NCI-H146 treated with DMSO at 0.1 percent for 48 hours (cell line): ENCODE results near the gene HES1.
"Not testable (repeated sequence)": the region's sequence is repeated elsewhere in the genome, so short reads cannot be mapped to it uniquely, and the experiment has no call there.

ENCODE experiments used
- DNase-seq: peaks from one replicate; lab custom pipeline; 2025; ENCODE audit not compliant: unreplicated experiment; lab: John Stamatoyannopoulos, UW

HES1 gene

GRCh38 chr3:194139814-194140391 lies 4.0 kb downstream of the HES1 start:
- DNase-seq: no peak

DNA sequence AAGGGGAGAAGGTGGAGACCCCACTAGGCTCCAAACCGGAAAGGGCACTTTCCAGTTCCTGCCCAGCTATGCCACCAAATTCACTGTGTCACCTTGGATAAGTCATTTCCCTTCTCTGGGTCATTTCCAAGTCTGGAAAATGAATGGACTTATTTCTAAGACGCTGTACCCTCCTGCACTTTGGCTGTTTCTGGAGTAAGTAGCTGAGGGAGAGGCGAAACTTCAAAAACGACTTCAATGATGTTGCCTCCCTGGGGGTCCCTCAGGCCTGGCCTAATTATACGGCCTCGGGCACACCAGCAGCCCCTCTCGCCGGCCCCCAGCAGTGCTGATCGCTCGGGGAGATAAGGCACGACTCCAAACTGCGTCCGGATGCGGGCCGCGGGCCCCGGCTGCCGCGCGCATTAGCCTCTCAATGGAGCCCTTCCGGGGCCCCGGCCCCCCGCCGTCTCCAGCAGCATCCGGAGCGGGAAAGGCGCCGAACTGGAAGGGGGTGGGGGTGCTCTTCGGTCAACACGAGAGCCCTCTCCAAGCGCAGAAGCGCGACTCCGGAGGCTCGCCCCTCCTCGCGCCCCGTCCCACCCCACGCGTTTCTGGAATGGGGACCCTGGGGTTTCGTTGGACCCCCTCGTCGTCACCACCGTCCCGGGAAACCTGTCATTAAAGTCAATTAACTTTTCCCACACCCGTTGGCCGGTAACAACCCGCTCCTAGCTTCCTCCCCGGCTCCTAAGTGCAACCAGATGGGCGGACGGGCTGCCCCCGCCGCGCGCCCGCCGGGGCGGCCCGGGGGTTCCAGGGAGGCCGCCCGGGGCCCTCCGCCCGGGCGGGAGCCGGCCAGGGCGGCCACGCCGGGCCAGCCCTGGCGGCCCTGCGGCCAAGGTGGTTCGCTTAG lies 4.8 kb downstream of the HES1 start:
- peak; percentile 79 for DNase-seq

DNA sequence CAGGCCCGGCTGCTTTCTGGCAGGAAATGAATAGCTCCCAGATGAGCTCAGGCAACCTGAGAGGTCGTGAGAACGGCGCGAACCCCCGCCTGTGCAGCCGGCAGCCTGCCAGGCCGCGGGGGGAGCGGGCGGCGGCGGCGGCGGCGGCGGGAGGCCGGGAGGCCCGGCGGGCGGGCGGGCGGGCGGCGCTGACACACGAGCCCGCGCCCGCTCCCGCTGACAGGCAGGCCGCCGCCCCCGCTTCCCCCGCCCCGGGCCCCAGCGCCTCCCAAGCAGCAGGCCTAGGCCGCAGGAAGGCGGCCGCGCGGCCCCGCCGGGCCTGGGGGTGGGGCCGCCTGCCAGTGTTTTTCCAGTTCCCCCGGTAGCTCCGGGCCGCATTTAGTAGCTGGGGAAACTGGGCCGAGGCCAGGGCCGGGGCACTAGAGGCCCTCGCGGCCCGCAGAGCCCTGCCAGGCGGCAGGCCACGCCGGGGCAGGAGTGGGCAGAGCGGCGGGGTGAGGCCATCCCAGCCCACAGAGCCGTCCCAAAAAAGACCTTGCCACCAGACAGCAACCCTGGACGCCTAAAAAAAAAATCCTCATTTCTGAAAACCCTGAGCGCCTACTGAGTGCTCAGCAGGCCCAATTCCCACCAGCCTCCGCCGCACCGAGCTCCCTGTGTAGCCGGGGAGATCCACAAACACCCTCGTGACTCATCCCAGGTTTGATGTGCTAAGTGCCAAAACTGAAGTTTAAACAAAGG lies 5.6 kb downstream of the HES1 start:
- peak; percentile 94 for DNase-seq

DNA sequence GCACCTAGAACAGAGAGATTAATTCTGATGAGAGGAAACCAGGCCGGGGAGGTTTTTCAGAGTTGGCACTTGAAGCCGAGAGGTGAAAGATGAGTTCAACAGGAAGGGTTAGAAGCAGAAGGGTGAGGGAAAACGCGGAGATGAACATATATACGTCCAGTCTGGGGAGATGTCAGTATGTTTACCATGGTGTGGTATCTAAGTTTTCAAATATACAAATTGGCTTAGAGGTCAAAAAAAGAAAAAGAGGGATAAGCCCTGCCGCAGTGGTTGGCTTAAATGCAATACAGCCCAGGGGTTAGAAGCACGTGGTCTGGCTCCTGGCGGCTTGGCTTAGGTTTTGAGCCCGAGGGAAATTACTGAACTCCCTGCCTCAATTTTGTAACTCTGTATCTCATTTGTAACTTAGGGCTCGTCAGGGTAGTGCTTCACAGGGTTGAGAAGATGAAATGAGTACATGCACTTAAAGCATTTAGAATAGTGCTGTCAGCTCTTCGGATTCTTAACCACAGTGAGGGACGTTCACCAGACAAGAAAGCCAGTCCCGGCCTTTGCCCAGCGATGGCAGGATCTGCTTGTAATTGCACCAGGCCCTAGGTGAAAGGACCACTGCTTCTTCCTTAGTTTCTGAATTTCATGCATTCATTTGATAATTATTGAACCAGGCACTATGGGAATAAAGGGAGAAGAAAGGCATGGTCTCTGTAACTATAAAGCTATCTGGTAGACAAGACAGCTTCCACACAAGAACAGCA lies 6.4 kb downstream of the HES1 start:
- no peak for DNase-seq

- no peak for DNase-seq
Observed at GRCh38 chr3:194145702-194146101, 9.8 kb downstream of the HES1 start.

- DNase-seq: no peak
Observed at GRCh38 chr3:194147679-194148078, 11.7 kb downstream of the HES1 start.

- no peak for DNase-seq
Observed at GRCh38 chr3:194148383-194148782, 12.4 kb downstream of the HES1 start.

DNA sequence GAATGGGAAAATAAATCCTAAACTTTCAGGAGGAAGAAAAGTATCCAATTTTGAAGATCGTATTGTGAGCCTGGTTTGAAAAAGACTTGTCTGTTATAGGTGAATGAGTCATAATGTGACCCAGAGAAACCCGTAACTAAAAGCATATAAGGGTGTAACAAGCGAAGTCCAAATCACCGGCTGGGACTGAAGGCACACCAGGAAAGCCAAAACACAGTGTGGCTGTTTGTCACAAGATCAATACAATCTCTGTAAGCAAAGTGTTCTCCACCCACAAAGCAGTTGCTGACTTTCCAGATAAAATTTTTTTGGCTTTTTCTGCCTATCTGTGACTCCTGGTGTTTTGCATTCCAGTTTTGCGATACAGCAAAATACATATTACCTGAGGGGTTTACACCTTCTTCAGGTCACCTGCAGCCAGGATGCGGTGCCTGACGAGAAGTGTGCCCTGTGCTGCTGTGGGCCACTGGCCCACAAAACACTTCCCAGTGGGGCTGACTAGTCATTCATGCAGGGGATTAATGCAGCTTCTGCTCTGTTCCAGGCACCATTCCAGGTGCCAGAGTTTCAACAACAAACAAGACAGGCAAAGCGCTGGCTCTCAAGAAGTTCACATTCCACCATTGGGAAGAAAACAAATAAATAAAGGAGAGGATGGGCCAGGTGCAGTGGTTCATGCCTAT lies 14.4 kb downstream of the HES1 start:
- DNase-seq: no peak

DNA sequence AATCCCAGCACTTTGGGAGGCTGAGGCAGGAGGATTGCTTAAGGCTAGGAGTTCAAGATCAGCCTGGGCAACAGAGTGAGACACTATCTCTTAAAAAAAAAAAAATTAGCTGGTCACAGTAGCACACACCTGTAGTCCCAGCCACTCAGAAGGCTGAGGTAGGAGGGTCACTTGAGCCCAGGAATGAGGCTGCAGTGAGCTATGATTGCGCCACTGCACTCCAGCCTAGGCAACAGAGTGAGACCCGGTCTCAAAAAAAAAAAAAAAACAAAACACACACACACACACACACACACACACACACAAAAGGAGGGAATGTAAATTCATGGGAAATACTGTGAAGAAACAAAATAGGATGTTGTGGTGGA lies 15.0 kb downstream of the HES1 start:
- DNase-seq: not testable (repeated sequence)

- DNase-seq: no peak
Observed at GRCh38 chr3:194154346-194154745, 18.4 kb downstream of the HES1 start.

- DNase-seq: no peak
Observed at GRCh38 chr3:194156095-194156494, 20.1 kb downstream of the HES1 start.

DNA sequence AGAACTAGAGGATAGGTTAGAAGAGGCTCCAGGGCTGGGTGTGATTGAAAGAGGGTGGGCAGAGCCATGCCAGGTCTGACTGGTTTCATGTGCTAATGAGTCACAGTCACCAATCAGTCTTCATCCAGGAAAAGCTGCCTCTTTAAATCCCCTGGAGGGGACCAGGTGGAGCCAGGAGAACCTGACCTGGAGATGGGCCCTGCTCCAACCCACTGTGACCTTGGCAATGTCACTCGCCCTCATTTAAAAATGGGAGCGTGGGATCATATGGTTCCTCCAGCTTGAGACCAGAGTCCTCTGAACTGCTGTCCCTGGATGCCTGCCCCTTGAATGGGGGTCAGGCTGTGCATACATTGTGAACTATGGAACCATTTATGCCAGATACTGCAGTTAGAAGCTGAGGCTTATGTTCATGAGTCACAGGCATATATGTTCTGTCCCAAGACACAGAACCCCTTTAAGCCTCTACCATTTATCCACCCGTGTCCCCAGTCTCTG lies 23.0 kb downstream of the HES1 start:
- no peak for DNase-seq

GRCh38 chr3:194160158-194160557 lies 24.2 kb downstream of the HES1 start:
- no peak for DNase-seq

DNA sequence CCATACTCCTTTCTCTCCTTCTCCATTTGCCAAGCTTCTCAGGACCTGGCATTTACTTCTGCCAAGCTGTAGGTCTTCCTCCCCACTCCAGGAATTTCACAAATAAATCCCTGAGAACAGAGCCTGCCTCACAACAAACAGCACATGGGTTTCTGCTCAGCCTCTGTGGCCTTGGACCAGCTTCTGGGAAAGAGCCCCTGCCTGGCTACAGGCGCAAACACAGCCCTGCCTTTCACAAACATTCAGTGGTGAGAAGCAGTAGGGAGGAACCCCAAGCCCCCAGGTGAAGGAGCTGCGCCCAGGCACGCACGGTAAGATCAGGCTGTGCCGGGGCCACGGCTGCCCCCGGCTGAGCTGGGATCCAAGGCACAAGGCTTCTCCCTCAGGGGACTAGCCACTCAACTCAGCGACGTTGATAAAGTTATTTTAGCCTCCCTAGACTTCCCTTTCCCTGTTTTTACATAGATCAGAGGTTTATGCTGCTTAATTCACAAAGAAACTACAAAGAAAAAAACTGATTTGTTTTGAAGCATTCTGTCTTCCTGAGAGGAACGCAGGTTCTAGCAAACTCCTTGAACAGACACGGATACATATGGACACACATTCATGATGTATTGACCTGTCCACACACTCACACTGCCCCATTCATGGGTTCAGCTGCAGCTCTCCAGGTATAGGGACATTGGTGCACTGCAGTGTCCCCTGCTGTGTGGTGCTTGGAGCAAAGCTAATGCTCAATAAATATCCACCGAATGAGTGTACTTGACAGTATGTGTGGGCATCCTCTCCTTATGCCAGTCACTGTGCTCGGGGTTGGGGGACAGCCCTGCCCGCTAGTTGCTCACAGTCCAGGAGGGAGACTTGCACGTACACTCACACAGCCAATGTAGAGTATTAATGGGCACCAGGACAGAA lies 25.4 kb downstream of the HES1 start:
- no peak for DNase-seq

DNA sequence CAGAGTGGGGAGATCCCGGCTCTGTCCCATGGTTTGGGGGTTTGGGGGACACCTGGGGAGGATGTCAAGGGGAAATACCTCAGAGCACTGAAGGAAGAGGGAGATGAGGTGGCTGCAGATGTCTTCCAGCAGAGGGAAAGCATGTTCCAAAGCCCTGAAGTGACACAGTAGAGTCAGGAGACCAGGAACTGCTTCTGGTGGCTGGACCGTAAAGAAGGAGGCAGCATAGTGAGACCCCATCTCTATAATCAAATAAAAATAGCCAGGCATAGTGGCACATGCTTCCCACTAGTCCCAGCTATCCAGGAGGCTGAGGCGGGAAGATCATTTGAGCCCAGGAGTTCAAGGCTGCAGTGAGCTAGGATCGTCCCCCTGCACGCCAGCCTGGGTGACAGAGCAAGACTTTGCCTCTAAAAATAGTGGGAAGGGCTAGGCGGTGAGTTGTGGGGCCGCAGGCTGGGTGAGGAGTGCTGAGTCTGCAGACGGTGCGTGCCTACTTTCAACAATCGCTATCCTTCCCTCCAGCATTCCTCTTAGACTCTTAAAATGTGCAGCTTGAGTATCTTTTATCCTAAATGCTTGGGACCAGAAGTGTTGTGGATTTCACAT lies 26.2 kb downstream of the HES1 start:
- DNase-seq: no peak

GRCh38 chr3:194162817-194163584 lies 27.1 kb downstream of the HES1 start:
- DNase-seq: no peak

DNA sequence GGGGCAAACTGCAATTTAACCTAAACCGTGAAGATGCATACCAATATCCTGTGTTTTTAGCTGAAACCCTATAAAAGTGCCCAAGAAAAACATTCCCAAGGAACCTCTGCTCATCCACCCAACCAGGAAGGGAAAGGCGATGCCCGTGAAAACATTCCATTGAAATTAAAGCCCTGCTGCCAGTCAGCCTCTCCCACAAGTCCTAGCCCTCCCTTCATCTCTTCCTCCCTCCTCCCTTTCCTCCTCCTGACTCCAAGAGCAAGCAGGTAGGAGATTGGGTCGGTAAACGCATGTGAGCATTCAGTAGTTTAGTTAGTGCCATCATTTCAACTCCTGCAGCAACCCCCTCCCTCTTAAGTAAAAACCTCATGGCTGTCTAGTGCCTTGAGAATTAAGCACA lies 27.7 kb downstream of the HES1 start:
- DNase-seq: no peak

DNA sequence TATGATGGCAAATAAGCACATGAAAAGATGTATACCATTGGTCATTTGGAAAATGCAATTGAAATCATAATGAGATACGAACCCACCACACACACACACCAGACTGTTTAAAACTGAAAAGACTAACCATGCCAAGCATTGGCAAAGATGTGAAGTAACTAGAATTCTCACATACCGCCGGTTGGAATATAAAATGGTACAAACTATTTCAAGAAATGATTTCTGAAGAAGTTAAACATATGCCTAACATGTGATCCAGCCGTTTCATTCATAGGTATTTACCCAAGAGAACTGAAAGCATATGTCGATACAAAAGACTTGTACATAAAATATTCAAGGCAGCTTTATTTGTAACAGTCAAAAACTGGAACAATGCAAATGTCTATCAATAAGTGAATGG lies 28.9 kb downstream of the HES1 start:
- DNase-seq: no peak
